GM23248 (cell line): ENCODE results near the gene HCN2. TPM values are rescaled to one million over a fixed set of nuclear protein-coding genes. Genes with fewer than 3 reads are reported as not detected.

Experiments
- DNase-seq: peaks from one replicate; pipeline ENCODE4 v3.0.0-alpha.2; 2015
- H2AFZ ChIP-seq: fragments of 200-600 bp; sonication (generic); 2 replicates; pipeline ENCODE4 v1.6.1; 2016; ENCODE audit warnings: antibody characterized with exemption
- H3F3A ChIP-seq: fragments of 200-600 bp; sonication (generic); 2 replicates; pipeline ENCODE4 v1.6.1; 2016; ENCODE audit warnings: mild to moderate bottlenecking, antibody characterized with exemption, mixed run types; ENCODE audit not compliant: insufficient read depth
- H3K27ac ChIP-seq: fragments of 200-600 bp; sonication (generic); 2 replicates; pipeline ENCODE4 v1.5.1; 2016; ENCODE audit warnings: mild to moderate bottlenecking
- H3K27me3 ChIP-seq: fragments of 200-600 bp; sonication (generic); replicated peaks from 2 replicates; pipeline ENCODE4 v1.6.1; 2016; ENCODE audit warnings: mild to moderate bottlenecking; ENCODE audit not compliant: insufficient read depth
- H3K36me3 ChIP-seq: fragments of 200-600 bp; sonication (generic); 2 replicates; pipeline ENCODE4 v1.6.1; 2016; ENCODE audit warnings: low read depth, mild to moderate bottlenecking
- H3K4me1 ChIP-seq: fragments of 200-600 bp; sonication (generic); 2 replicates; pipeline ENCODE4 v1.6.1; 2016; ENCODE audit warnings: mild to moderate bottlenecking; ENCODE audit not compliant: insufficient read depth
- H3K4me2 ChIP-seq: fragments of 200-600 bp; sonication (generic); one replicate; pipeline ENCODE4 v1.6.1; 2016; ENCODE audit warnings: mild to moderate bottlenecking; ENCODE audit not compliant: unreplicated experiment
- H3K4me3 ChIP-seq: fragments of 200-600 bp; sonication (generic); 2 replicates; pipeline ENCODE4 v1.5.1; 2016; ENCODE audit warnings: mild to moderate bottlenecking
- H3K79me2 ChIP-seq: fragments of 200-600 bp; sonication (generic); 2 replicates; pipeline ENCODE4 v1.6.1; 2016; ENCODE audit warnings: mild to moderate bottlenecking; ENCODE audit not compliant: insufficient read depth
- H3K9ac ChIP-seq: fragments of 200-600 bp; sonication (generic); 2 replicates; pipeline ENCODE4 v1.6.1; 2016; ENCODE audit warnings: mild to moderate bottlenecking
- H3K9me2 ChIP-seq: fragments of 200-600 bp; sonication (generic); 2 replicates; pipeline ENCODE4 v1.6.1; 2016; ENCODE audit warnings: mixed run types, mild to moderate bottlenecking, moderate library complexity; ENCODE audit not compliant: insufficient read depth
- H3K9me3 ChIP-seq: fragments of 200-600 bp; sonication (generic); one replicate; pipeline ENCODE4 v1.6.1; 2017; ENCODE audit warnings: low read depth
- H4K20me1 ChIP-seq: fragments of 200-600 bp; sonication (generic); 2 replicates; pipeline ENCODE4 v1.6.0; 2016; ENCODE audit not compliant: insufficient read depth
- EZH2 ChIP-seq: fragments of 200-600 bp; sonication (generic); IDR thresholded peaks from 2 replicates; pipeline ENCODE4 v1.6.1; 2018; ENCODE audit warnings: antibody characterized with exemption, mild to moderate bottlenecking; ENCODE audit not compliant: insufficient read depth, poor library complexity, severe bottlenecking
- EZH2phosphoT487 ChIP-seq: fragments of 200-600 bp; sonication (generic); IDR thresholded peaks from 2 replicates; pipeline ENCODE4 v1.6.1; 2018; ENCODE audit warnings: antibody characterized with exemption, moderate library complexity, mild to moderate bottlenecking, low read depth; ENCODE audit not compliant: insufficient read depth
- WGBS, 2 experiments: methylation state at CpG; one replicate each; pipeline ENCODE4 v1.1.6; 2015 to 2017; ENCODE audit warnings: low lambda C conversion rate in 2 of 2, low coverage in 1 of 2; ENCODE audit errors: missing lambda C conversion rate in 2 of 2; 5-methylcytosine and 5-hydroxymethylcytosine counted together
- in situ Hi-C: fragments of 300-500 bp; cut with MboI; formaldehyde crosslinking; loops from 2 replicates; pipeline ENCODE4 v1.15.0; 2020
- polyA plus RNA-seq: library from polyadenylated mRNA; unstranded; fragments of >200 nt; fragmentation: Nextera tagmentation; extraction: Ambion mirVana; gene quantifications from 2 replicates; pipeline ENCODE4 v1.2.1, GENCODE V29; 2016
- total RNA-seq: library from RNA; depleted of rRNA; stranded (reverse); fragments of >200 nt; shearing (Covaris generic); gene quantifications from 2 replicates; pipeline ENCODE4 v1.2.3, GENCODE V29; 2014

The HCN2 gene
- total and polyA plus RNA-seq, 2 experiments from 2014 or later, result 0.14 to 3.1 TPM

- H2AFZ ChIP-seq, result peak overlapping the region; percentile 53; the same call in 1 of the 2 replicates
- H3K27me3 ChIP-seq, result no peaks in the 10 kb centered on the region
- no peaks in the 10 kb centered on the region for H3K9me3 ChIP-seq
- H3K27ac ChIP-seq, result peak overlapping the region; percentile 60
- H4K20me1 ChIP-seq, result no peaks in the 10 kb centered on the region
- H3K4me1 ChIP-seq, result peaks cover 30% of the 10 kb centered on the region
- in situ Hi-C loops, result no loop called here
- 2 to 3% methylated on average over 35 to 42 of the region's 55 CpGs for WGBS, 2 experiments
- H3K36me3 ChIP-seq, result no peaks in the 10 kb centered on the region
- H3F3A ChIP-seq, result peaks cover 4% of the 10 kb centered on the region; the same call in 1 of the 2 replicates
- peak overlapping the region; percentile 94 for H3K4me3 ChIP-seq
- H3K79me2 ChIP-seq, result peaks cover 54% of the 10 kb centered on the region
- peak; percentile 82 for DNase-seq
- H3K4me2 ChIP-seq, result peak overlapping the region; percentile 98
- TF ChIP-seq EZH2 (no peak), EZH2phosphoT487 (no peak)
- H3K9ac ChIP-seq, result peak overlapping the region; percentile 96
- no peaks in the 10 kb centered on the region for H3K9me2 ChIP-seq
Observed at GRCh38 chr19:572743-573518, 16.8 kb upstream of the HCN2 start.

- H4K20me1 ChIP-seq, result no peaks in the 10 kb centered on the region
- H3K27ac ChIP-seq, result no peak overlapping the region
- TF ChIP-seq EZH2 (no peak), EZH2phosphoT487 (no peak)
- H3K4me3 ChIP-seq, result peak overlapping the region; percentile 94
- H3K36me3 ChIP-seq, result no peaks in the 10 kb centered on the region
- H3F3A ChIP-seq, result peaks cover 4% of the 10 kb centered on the region; the same call in 1 of the 2 replicates
- 3 to 4% methylated on average over 15 of the region's 15 CpGs for WGBS, 2 experiments
- H3K79me2 ChIP-seq, result peaks cover 59% of the 10 kb centered on the region
- no peaks in the 10 kb centered on the region for H3K27me3 ChIP-seq
- DNase-seq, result peak; percentile 26
- no peaks in the 10 kb centered on the region for H3K9me2 ChIP-seq
- in situ Hi-C loops, result no loop called here
- H3K4me2 ChIP-seq, result peak overlapping the region; percentile 98
- H3K9ac ChIP-seq, result peak overlapping the region; percentile 96
- peaks cover 30% of the 10 kb centered on the region for H3K4me1 ChIP-seq
- H3K9me3 ChIP-seq, result no peaks in the 10 kb centered on the region
- no peak overlapping the region for H2AFZ ChIP-seq
Observed at GRCh38 chr19:573519-573825, 16.2 kb upstream of the HCN2 start.

- Histone ChIP-seq H3K4me3 (peak overlapping the region; percentile 64), H3K4me2 (peak overlapping the region; percentile 98), H4K20me1 (no peaks in the 10 kb centered on the region), H3K9ac (peak overlapping the region; percentile 63), H3K79me2 (peaks cover 73% of the 10 kb centered on the region), H3K9me2 (no peaks in the 10 kb centered on the region), H3K4me1 (peaks cover 30% of the 10 kb centered on the region), H2AFZ (no peak overlapping the region), H3F3A (peaks cover 4% of the 10 kb centered on the region; the same call in 1 of the 2 replicates), H3K9me3 (no peaks in the 10 kb centered on the region), H3K27me3 (no peaks in the 10 kb centered on the region), H3K27ac (peak overlapping the region; percentile 44), H3K36me3 (no peaks in the 10 kb centered on the region)
- no peak for TF ChIP-seq EZH2phosphoT487
- no peak for TF ChIP-seq EZH2
- 25 to 32% methylated on average over 22 to 32 of the region's 32 CpGs for WGBS, 2 experiments
- DNase-seq, result peak; percentile 68
- in situ Hi-C loops, result no loop called here
Observed at GRCh38 chr19:574658-575526, 14.8 kb upstream of the HCN2 start.
